GM21619 (cell line): ENCODE results near the gene SLC6A6.

Experiments used
- ATAC-seq: cut with Tn5 transposase; IDR thresholded peaks from one replicate; pipeline ENCODE4 v1.9.1; 2021; ENCODE audit not compliant: unreplicated experiment

Gene SLC6A6

DNA sequence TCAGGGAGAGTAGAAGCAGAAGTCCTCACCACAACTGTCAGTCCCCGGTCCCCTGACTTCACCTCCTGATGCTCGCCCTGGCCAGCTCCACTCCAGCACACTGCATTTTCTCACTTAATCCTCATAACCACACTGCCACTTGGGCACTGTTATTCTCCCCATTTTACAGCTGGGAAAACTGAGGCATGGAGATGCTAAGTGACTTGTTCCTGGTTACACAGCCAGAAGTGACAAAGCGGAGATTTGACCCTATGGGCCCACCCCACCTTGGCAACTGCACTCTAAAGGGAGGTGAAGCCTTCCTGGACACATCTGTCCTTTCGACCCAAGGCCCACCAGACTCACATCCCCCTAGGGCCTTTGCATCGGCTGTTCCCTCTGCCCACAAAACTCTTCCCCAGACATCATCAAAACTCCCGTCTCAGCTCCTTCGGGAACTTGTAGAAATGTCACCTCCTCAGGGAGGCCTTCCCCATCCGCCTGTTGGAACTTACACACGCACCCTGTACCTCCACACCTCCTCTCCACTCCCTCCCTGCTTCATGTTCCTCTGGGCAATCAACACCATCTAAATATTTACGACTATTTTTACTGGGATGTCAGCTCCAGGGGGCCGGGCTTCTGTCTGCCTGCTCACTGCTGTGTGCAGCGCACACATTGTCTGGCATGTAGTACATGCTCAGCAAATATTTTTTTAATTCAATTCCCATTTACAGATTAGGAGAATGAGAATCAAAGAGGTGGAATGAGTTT, 134.6 kb downstream of the SLC6A6 start:
- ATAC-seq: no peak

DNA sequence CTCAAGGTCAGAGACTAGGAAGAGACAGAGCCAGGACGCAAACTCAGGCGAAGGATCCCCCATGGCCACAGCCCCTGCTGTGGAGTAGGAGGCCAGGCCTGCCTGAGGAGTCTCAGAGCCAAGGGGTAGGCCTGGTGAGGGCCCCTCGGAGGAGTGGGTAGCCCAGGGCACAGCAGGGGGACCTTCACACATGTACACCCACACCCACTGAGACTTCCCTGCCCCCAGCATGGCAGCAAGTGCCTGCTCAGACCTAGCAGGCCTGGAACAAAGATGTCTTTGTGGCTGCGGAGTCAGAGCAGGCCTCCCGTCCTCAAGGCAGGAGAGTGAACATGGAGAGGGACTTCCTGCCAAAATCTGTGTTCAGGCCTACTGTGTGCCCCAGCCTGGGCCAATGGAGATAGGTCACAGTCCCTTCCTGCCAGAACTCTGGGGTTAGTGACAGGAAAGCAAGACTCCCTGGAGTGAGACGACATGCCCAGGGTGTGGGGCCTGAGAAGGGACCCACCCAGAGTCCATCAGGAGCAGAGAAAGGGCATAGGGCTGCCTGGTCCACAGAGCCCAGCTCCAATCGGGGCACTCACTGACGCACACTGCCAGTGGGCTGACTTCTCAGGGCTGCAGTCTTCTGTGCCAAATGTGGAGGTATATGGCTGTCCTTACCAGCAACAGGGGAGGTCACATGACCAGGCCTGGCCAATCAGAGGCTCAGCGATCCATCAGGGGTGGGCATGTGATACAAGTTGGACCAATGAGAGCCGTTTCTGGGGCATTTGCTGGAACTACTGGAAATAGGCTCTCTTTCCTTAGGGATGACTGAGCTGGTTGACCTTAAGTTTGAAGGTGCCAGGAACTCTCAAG, 135.4 kb downstream of the SLC6A6 start:
- no peak for ATAC-seq

DNA sequence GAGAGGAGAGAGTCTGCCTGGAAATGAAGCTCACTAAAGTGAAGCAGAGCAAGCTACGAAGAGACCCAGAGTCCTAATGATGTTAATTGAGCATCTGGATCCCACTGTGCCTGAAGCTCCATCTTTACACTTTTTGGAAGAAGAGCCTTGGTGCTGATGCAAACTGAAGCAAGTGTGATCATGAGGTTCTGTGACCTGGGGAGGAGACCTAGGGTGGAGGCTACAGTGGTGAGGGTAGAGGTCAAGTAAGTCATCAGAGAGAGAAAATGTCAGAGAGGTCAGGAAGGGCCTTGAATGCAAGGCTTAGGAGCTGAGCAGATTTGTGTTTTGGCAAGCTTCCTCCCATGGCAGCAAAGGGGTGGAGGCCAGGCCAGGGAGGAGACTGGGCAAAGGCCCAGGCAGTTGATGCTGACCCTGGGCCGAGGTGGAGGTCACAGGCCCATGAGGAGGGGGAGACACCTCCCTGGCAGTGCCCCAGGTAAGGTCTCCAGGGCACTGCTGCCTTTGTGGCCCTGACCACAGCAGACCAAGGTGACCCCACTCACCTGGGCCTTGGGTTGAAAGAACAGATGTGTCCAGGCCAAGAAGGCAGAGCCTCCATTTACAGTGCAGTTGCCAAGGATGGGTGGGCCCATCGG, 136.2 kb downstream of the SLC6A6 start:
- no peak for ATAC-seq
